H1 (cell line): Measurements from ENCODE around the gene CLDN7. TPM values are rescaled to one million over a fixed set of nuclear protein-coding genes. Genes with fewer than 3 reads are reported as not detected.

Experiments
- CTCF ChIA-PET: fragments of 300-600 bp; sonication (Branson Sonifier 250); formaldehyde crosslinking; loops from one replicate; lab custom pipeline; 2021; ENCODE audit not compliant: partially characterized antibody; lab: Charles Lee
- POLR2A ChIA-PET: fragments of 300-600 bp; sonication (Branson Sonifier 250); formaldehyde crosslinking; loops from one replicate; lab custom pipeline; 2021; ENCODE audit warnings: inconsistent platforms; ENCODE audit not compliant: partially characterized antibody; lab: Charles Lee
- DNase-seq, 2 experiments: peaks; one replicate each; pipeline versions ENCODE4 v3.0.0 to v3.0.0-alpha.2; 2010 to 2022; ENCODE audit warnings: low spot score in 2 of 2, low read depth in 1 of 2, mixed read lengths in 1 of 2
- FAIRE-seq: peaks from 2 replicates; lab custom pipeline; 2011; peaks lifted over from hg19 to GRCh38; lab: Jason Lieb, UNC
- H2AFZ ChIP-seq: 2 replicates; pipeline ENCODE4 v1.8.1; 2012; ENCODE audit warnings: low read length, inconsistent platforms
- H2AK5ac ChIP-seq: 2 replicates; pipeline ENCODE4 v1.6.1; 2013; ENCODE audit warnings: low read depth, low read length
- H2BK120ac ChIP-seq: replicated peaks from 2 replicates; pipeline ENCODE3; 2013; ENCODE audit warnings: low read depth, low read length, inconsistent platforms
- H2BK12ac ChIP-seq: 2 replicates; pipeline ENCODE4 v1.6.1; 2013; ENCODE audit warnings: low read depth, low read length
- H2BK15ac ChIP-seq: 2 replicates; pipeline ENCODE4 v1.6.1; 2013; ENCODE audit warnings: low read length
- H2BK20ac ChIP-seq: 2 replicates; pipeline ENCODE4 v1.6.1; 2013; ENCODE audit warnings: low read length
- H2BK5ac ChIP-seq: 2 replicates; pipeline ENCODE4 v1.6.1; 2013; ENCODE audit warnings: low read depth, low read length
- H3K14ac ChIP-seq: 2 replicates; pipeline ENCODE4 v1.6.1; 2013; ENCODE audit warnings: inconsistent platforms; ENCODE audit not compliant: insufficient read length
- H3K18ac ChIP-seq: 2 replicates; pipeline ENCODE4 v1.6.1; 2013; ENCODE audit warnings: low read length; ENCODE audit errors: extremely low read depth
- H3K23ac ChIP-seq: 2 replicates; pipeline ENCODE4 v1.6.1; 2013; ENCODE audit warnings: inconsistent platforms; ENCODE audit not compliant: insufficient read length
- H3K23me2 ChIP-seq: 2 replicates; pipeline ENCODE4 v1.6.1; 2013; ENCODE audit warnings: low read depth, low read length
- H3K27ac ChIP-seq: 2 replicates; pipeline ENCODE4 v1.6.1; 2011; ENCODE audit warnings: low read depth, low read length, inconsistent platforms
- H3K27me3 ChIP-seq, 4 experiments: replicated peaks in 1 of 4; 1 replicate in 1 of 4; 2 replicates in 3 of 4; pipeline versions ENCODE4 v1.6.1 to v1.8.1; 2011 to 2013; ENCODE audit warnings: low read length in 3 of 4, mild to moderate bottlenecking in 3 of 4, inconsistent platforms in 2 of 4, mixed read lengths in 2 of 4, moderate library complexity in 1 of 4; ENCODE audit not compliant: control insufficient read depth in 3 of 4, insufficient read depth in 3 of 4; ENCODE audit errors: extremely low read depth in 1 of 4
- H3K36me3 ChIP-seq, 4 experiments: 2 replicates each; pipeline versions ENCODE4 v1.6.1 to v1.8.1; 2011 to 2013; ENCODE audit warnings: mild to moderate bottlenecking in 4 of 4, low read length in 3 of 4, moderate library complexity in 2 of 4, control low read depth in 1 of 4, inconsistent platforms in 1 of 4; ENCODE audit not compliant: insufficient read depth in 4 of 4, control insufficient read depth in 2 of 4
- H3K4ac ChIP-seq: replicated peaks from 2 replicates; pipeline ENCODE3; 2013; ENCODE audit warnings: low read length, low read depth, mixed read lengths, inconsistent platforms; ENCODE audit not compliant: insufficient read length
- H3K4me1 ChIP-seq, 4 experiments: replicated peaks in 1 of 4; 1 replicate in 1 of 4; 2 replicates in 3 of 4; pipeline versions ENCODE4 v1.6.1 to v1.8.1; 2011 to 2013; ENCODE audit warnings: low read length in 3 of 4, inconsistent platforms in 2 of 4, mixed read lengths in 1 of 4; ENCODE audit not compliant: insufficient read depth in 4 of 4, control insufficient read depth in 3 of 4
- H3K4me2 ChIP-seq, 2 experiments: 2 replicates each; pipeline versions ENCODE4 v1.6.1 to v1.8.1; 2011 to 2013; ENCODE audit warnings: low read depth in 2 of 2, low read length in 2 of 2, control low read depth in 1 of 2, inconsistent platforms in 1 of 2, mild to moderate bottlenecking in 1 of 2; ENCODE audit not compliant: insufficient read depth in 1 of 2
- H3K4me3 ChIP-seq, 4 experiments: fragments of 200-600, 300-600 bp in 1 of 4; sonication (generic), shearing (Covaris generic), sonication (Bioruptor Twin) in 1 of 4; 2 replicates each; pipeline versions ENCODE4 v1.5.1 to v1.8.1; 2011 to 2016; ENCODE audit warnings: low read length in 4 of 4, low read depth in 3 of 4, control low read depth in 2 of 4, inconsistent platforms in 2 of 4, mild to moderate bottlenecking in 2 of 4, mixed read lengths in 1 of 4, moderate library complexity in 1 of 4; ENCODE audit not compliant: insufficient read depth in 2 of 4; ENCODE audit errors: extremely low read depth in 1 of 4
- H3K56ac ChIP-seq: replicated peaks from 2 replicates; pipeline ENCODE3; 2013; ENCODE audit warnings: low read depth, mild to moderate bottlenecking, mixed read lengths, low read length, inconsistent platforms; ENCODE audit not compliant: insufficient read length
- H3K79me1 ChIP-seq: 2 replicates; pipeline ENCODE4 v1.6.1; 2013; ENCODE audit warnings: low read depth, low read length, control low read depth
- H3K79me2 ChIP-seq, 2 experiments: 2 replicates each; pipeline versions ENCODE4 v1.6.1 to v1.8.1; 2012 to 2013; ENCODE audit warnings: low read length in 2 of 2, mild to moderate bottlenecking in 2 of 2, inconsistent platforms in 1 of 2; ENCODE audit not compliant: insufficient read depth in 2 of 2, control insufficient read depth in 1 of 2
- H3K9ac ChIP-seq, 4 experiments: replicated peaks in 1 of 4; 1 replicate in 1 of 4; 2 replicates in 3 of 4; pipeline versions ENCODE4 v1.6.1 to v1.8.1; 2011 to 2013; ENCODE audit warnings: low read depth in 3 of 4, low read length in 3 of 4, control low read depth in 2 of 4, mild to moderate bottlenecking in 2 of 4, moderate library complexity in 2 of 4, inconsistent platforms in 1 of 4; ENCODE audit errors: extremely low read depth in 1 of 4
- H3K9me3 ChIP-seq, 2 experiments: 2 replicates each; pipeline versions ENCODE4 v1.6.1 to v1.8.1; 2012 to 2013; ENCODE audit warnings: mild to moderate bottlenecking in 2 of 2, moderate library complexity in 2 of 2, control low read depth in 1 of 2, inconsistent platforms in 1 of 2, low read depth in 1 of 2, low read length in 1 of 2, mixed read lengths in 1 of 2; ENCODE audit not compliant: insufficient read depth in 2 of 2
- H4K20me1 ChIP-seq, 2 experiments: replicated peaks in 1 of 2; 2 replicates each; pipeline versions ENCODE3 to v1.8.1; 2011 to 2013; ENCODE audit warnings: inconsistent platforms in 2 of 2, low read length in 2 of 2, mild to moderate bottlenecking in 1 of 2; ENCODE audit not compliant: insufficient read depth in 2 of 2, control insufficient read depth in 1 of 2
- H4K5ac ChIP-seq: 2 replicates; pipeline ENCODE4 v1.6.1; 2013; ENCODE audit warnings: low read length, low read depth, mixed read lengths, inconsistent platforms; ENCODE audit not compliant: insufficient read length
- H4K8ac ChIP-seq: 2 replicates; pipeline ENCODE4 v1.8.0; 2013; ENCODE audit warnings: mild to moderate bottlenecking, moderate library complexity, low read length, inconsistent platforms; ENCODE audit not compliant: insufficient read depth; ENCODE audit errors: extremely low read depth
- H4K91ac ChIP-seq: replicated peaks from 2 replicates; pipeline ENCODE3; 2013; ENCODE audit warnings: low read length, mixed read lengths, inconsistent platforms; ENCODE audit not compliant: insufficient read length
- CBX5 ChIP-seq: fragments of 300-800, 300-1000 bp; sonication (generic); IDR thresholded peaks from 2 replicates; pipeline ENCODE4 v1.7.1; 2016; ENCODE audit warnings: antibody characterized with exemption, low read length, low read depth
- JUN ChIP-seq: IDR thresholded peaks from 2 replicates; pipeline ENCODE4 v1.6.1; 2011; ENCODE audit warnings: low read depth, mild to moderate bottlenecking, improper control_type of control experiment, low read length
- KDM1A ChIP-seq: fragments of 200-600, 300-600 bp; sonication (generic); IDR thresholded peaks from 2 replicates; pipeline ENCODE4 v1.7.1; 2016; ENCODE audit warnings: mild to moderate bottlenecking, low read length, borderline replicate concordance
- POLR2AphosphoS5 ChIP-seq: IDR thresholded peaks from 2 replicates; pipeline ENCODE4 v1.6.1; 2011; ENCODE audit warnings: low read depth, low read length
- TAF7 ChIP-seq: optimal IDR thresholded peaks from 2 replicates; pipeline ENCODE3; 2011; ENCODE audit warnings: low read depth, mild to moderate bottlenecking, inconsistent platforms, low read length, moderate library complexity, borderline replicate concordance
- WGBS, 2 experiments: shearing (Covaris generic) in 1 of 2; methylation state at CpG; one replicate each; pipeline versions ENCODE4 v1.1.6 to v1.1.7; 2013 to 2015; ENCODE audit warnings: low lambda C conversion rate in 2 of 2, mixed read lengths in 2 of 2, inconsistent platforms in 1 of 2, low coverage in 1 of 2, missing lambda C conversion rate in 1 of 2; ENCODE audit not compliant: insufficient replicate concordance in 2 of 2, insufficient coverage in 1 of 2, insufficient read length in 1 of 2; ENCODE audit errors: extremely low coverage in 1 of 2, missing lambda C conversion rate in 1 of 2; 5-methylcytosine and 5-hydroxymethylcytosine counted together
- polyA plus RNA-seq, 7 experiments: library from polyadenylated mRNA; depleted of rRNA in 3 of 7; stranded (reverse) in 5 of 7; unstranded in 2 of 7; fragments of >200 nt in 5 of 7; fragments of 200-250 nt in 2 of 7; gene quantifications; 1 replicate in 5 of 7; 2 replicates in 1 of 7; 4 replicates in 1 of 7; pipeline versions ENCODE4 v1.2.1 to v1.2.3, GENCODE V29; 2011 to 2013; ENCODE audit warnings: missing spikeins in 2 of 7, mixed read lengths in 2 of 7
- total RNA-seq: library from RNA; stranded (reverse); fragmentation: NEBNext Ultra II Directional; extraction: Animal tissue kit (Norgen Biotek cat#: 25700); gene quantifications from 2 replicates; pipeline ENCODE4 v1.2.1, GENCODE V29; 2021
- TF ChIP-seq, protein P1 (sequence below): IDR thresholded peaks from 2 replicates; pipeline ENCODE4 v1.6.1; 2012; ENCODE audit warnings: low read length, inconsistent platforms
- TF ChIP-seq, protein P2 (sequence below): IDR thresholded peaks from 2 replicates; pipeline ENCODE4 v1.6.1; 2012; ENCODE audit warnings: inconsistent platforms

The CLDN7 gene
- total and polyA plus RNA-seq, 2 of the 8 experiments (the other 6 are each of a cell fraction or from before 2014, with no cell fraction given), result 118 to 119 TPM

DNA sequence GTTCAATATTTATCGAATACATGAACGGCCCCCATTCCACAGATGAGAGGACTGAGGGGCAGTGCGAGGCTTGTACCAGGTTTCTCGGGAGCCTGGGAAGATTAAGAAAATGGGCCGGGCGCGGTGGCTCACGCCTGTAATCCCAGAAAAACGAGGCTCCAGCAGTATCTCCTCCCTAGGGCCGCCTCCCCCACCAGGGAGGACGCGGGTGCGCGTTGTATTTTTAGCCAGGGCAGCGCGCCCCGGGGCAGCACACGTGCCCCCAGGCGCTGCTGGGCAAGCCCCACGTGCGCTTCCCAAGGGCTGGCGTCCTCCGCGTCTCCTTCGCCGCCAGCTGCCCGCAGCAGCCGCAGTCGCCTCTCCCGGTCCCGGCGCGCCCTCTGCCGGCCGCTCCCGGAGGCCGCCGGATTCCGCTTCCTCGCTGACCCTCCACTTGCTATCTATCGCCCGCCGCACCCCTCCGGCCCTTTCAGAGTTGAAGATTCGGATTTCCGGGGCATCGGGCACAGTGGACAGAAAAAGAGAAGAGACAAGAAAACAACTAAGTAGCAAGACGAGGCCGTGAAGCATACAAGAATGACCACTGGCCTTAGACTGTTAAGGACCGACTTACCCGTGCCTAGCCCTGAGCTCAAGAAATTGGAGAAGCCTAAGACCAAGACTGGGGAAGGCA is 34.0 kb upstream of the CLDN7 start:
- Histone ChIP-seq H3K79me1 (peaks cover 2% of the 10 kb centered on the region; the same call in 1 of the 2 replicates), H3K4me3 (peak overlapping the region in 1 of 4 experiments; percentile 51; a peak in 2 of 8 replicates), H2AK5ac (no peak overlapping the region), H4K5ac (peak overlapping the region; percentile 7), H3K4ac (no peak overlapping the region), H3K56ac (peak overlapping the region; percentile 1), H3K27me3 (peaks cover 3 to 11% (median 9%) of the 10 kb centered on the region in 4 experiments), H3K79me2 (no peaks in the 10 kb centered on the region), H3K9ac (no peak overlapping the region), H3K4me1 (peaks cover 0 to 14% (median 5%) of the 10 kb centered on the region in 4 experiments; a peak in 5 of 7 replicates), H2BK12ac (peak overlapping the region; percentile 75; the same call in 1 of the 2 replicates), H3K36me3 (no peaks in the 10 kb centered on the region), H2BK15ac (0 out of 2 replicates have a peak overlapping the region, but pooled peaks have one; percentile 20), H3K9me3 (no peaks in the 10 kb centered on the region; a peak in 1 of 4 replicates), H3K18ac (no peak overlapping the region; the same call in 1 of the 2 replicates), H4K8ac (peak overlapping the region; percentile 69; the same call in 1 of the 2 replicates), H3K14ac (no peak overlapping the region), H4K20me1 (peaks cover 0 to 9% of the 10 kb centered on the region in 2 experiments), H3K23me2 (peaks cover 2% of the 10 kb centered on the region; the same call in 1 of the 2 replicates), H3K23ac (no peak overlapping the region), H2BK120ac (no peak overlapping the region), H2BK20ac (no peak overlapping the region), H3K4me2 (peak overlapping the region; percentile 33 to 73), H2AFZ (0 out of 2 replicates have a peak overlapping the region, but pooled peaks have one; percentile 95), H2BK5ac (no peak overlapping the region; the same call in 1 of the 2 replicates), H4K91ac (peak overlapping the region; percentile 52), H3K27ac (no peak overlapping the region)
- WGBS, 2 experiments, result 14% methylated on average over 44 of the region's 51 CpGs; no CpG with 5 or more reads in 1 of the 2 experiments
- FAIRE-seq (no peak), DNase-seq (peak in 1 of 2 experiments; percentile 96)
- CTCF ChIA-PET, result interaction anchor here (0.5 to 2.8 kb wide), 32 partner anchors 8 to 1316 kb away, joined by 3 to 42 read pairs (median 5); partner anchors contain the start of genes ACADVL, ACAP1, DLG4 and GABARAP
- POLR2A ChIA-PET, result interaction anchor here (0.7 to 3.5 kb wide), 19 partner anchors 10 to 79 kb away, joined by 3 to 19 read pairs (median 5); partner anchors contain the start of genes CTDNEP1, DVL2, ELP5 and PHF23
- no peak for TF ChIP-seq JUN
- TF ChIP-seq CBX5, result no peak
- TF ChIP-seq, protein P1, sequence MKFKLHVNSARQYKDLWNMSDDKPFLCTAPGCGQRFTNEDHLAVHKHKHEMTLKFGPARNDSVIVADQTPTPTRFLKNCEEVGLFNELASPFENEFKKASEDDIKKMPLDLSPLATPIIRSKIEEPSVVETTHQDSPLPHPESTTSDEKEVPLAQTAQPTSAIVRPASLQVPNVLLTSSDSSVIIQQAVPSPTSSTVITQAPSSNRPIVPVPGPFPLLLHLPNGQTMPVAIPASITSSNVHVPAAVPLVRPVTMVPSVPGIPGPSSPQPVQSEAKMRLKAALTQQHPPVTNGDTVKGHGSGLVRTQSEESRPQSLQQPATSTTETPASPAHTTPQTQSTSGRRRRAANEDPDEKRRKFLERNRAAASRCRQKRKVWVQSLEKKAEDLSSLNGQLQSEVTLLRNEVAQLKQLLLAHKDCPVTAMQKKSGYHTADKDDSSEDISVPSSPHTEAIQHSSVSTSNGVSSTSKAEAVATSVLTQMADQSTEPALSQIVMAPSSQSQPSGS, result no peak
- TF ChIP-seq, protein P2, sequence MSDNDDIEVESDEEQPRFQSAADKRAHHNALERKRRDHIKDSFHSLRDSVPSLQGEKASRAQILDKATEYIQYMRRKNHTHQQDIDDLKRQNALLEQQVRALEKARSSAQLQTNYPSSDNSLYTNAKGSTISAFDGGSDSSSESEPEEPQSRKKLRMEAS, result peak; percentile 99
- peak; percentile 65; the same call in 1 of the 2 replicates for TF ChIP-seq KDM1A
- no peak for TF ChIP-seq POLR2AphosphoS5
- peak; percentile 50 for TF ChIP-seq TAF7
